T-cell (primary cell): ENCODE results near the gene GREM1. TPM values are rescaled to one million over a fixed set of nuclear protein-coding genes. Genes with fewer than 3 reads are reported as not detected.

Source experiments
- ATAC-seq, 4 experiments: fragments of 200-7000 bp in 3 of 4; fragments of 150-1000 bp in 1 of 4; cut with Tn5 transposase; replicated peaks in 1 of 4; 1 replicate in 3 of 4; 2 replicates in 1 of 4; pipeline ENCODE4 v1.10.0; 2021; ENCODE audit warnings: moderate library complexity in 3 of 4, mild to moderate bottlenecking in 2 of 4, moderate number of reproducible peaks in 1 of 4
- CTCF ChIA-PET, 2 donors: fragments of 300-600 bp; sonication (Branson Sonifier 250); formaldehyde crosslinking; loops; one replicate each; lab custom pipeline; 2022; ENCODE audit warnings: antibody characterized with exemption in 2 of 2; lab: Charles Lee
- POLR2A ChIA-PET, 2 donors: fragments of 300-600 bp; sonication (Branson Sonifier 250); formaldehyde crosslinking; loops; one replicate each; lab custom pipeline; 2022; ENCODE audit warnings: antibody characterized with exemption in 2 of 2; lab: Charles Lee
- DNase-seq, 35 experiments: peaks; one replicate each; pipeline versions ENCODE4 v3.0.0 to v3.0.0-alpha.2; 2013 to 2023
- H3K27ac ChIP-seq: one replicate; pipeline ENCODE4 v1.5.1; 2013; ENCODE audit warnings: low read length
- H3K27me3 ChIP-seq, 2 experiments: replicated peaks in 1 of 2; 1 replicate in 1 of 2; 2 replicates in 1 of 2; pipeline versions ENCODE4 v1.6.1 to v1.7.0; 2013; ENCODE audit warnings: low read length in 1 of 2, mixed read lengths in 1 of 2; ENCODE audit not compliant: control insufficient read depth in 2 of 2, insufficient read depth in 2 of 2; ENCODE audit errors: extremely low read depth in 1 of 2
- H3K36me3 ChIP-seq, 2 donors: 1 replicate in 1 of 2; 2 replicates in 1 of 2; pipeline versions ENCODE4 v1.6.1 to v1.7.0; 2013; ENCODE audit warnings: low read length in 1 of 2; ENCODE audit not compliant: control insufficient read depth in 2 of 2, insufficient read depth in 1 of 2; ENCODE audit errors: extremely low read depth in 1 of 2
- H3K4me1 ChIP-seq, 2 experiments: 1 replicate in 1 of 2; 2 replicates in 1 of 2; pipeline versions ENCODE4 v1.6.1 to v1.7.0; 2013; ENCODE audit warnings: low read length in 2 of 2, mixed read lengths in 1 of 2; ENCODE audit not compliant: insufficient read depth in 2 of 2, control insufficient read depth in 1 of 2; ENCODE audit errors: extremely low read depth in 1 of 2
- H3K4me3 ChIP-seq, 2 donors: 1 replicate in 1 of 2; 2 replicates in 1 of 2; pipeline versions ENCODE4 v1.5.1 to v1.7.0; 2013; ENCODE audit warnings: mild to moderate bottlenecking in 2 of 2, low read length in 1 of 2, moderate library complexity in 1 of 2; ENCODE audit not compliant: control insufficient read depth in 1 of 2; ENCODE audit errors: extremely low read depth in 1 of 2
- H3K9me3 ChIP-seq: 2 replicates; pipeline ENCODE4 v1.7.0; 2013
- H3K27ac Mint-ChIP-seq, 2 donors: one replicate each; pipeline ENCODE4 v1.8.0; 2020 to 2021; ENCODE audit warnings: mild to moderate bottlenecking in 2 of 2, mixed read lengths in 2 of 2
- H3K27me3 Mint-ChIP-seq, 2 donors: one replicate each; pipeline ENCODE4 v1.8.0; 2021 to 2022; ENCODE audit warnings: mixed read lengths in 2 of 2
- H3K36me3 Mint-ChIP-seq: one replicate; pipeline ENCODE4 v1.8.0; 2021; ENCODE audit warnings: mixed read lengths
- H3K4me1 Mint-ChIP-seq, 3 donors: one replicate each; pipeline ENCODE4 v1.8.0; 2020 to 2022; ENCODE audit warnings: mixed read lengths in 3 of 3, mild to moderate bottlenecking in 1 of 3
- H3K4me3 Mint-ChIP-seq, 3 donors: one replicate each; pipeline ENCODE4 v1.8.0; 2020 to 2022; ENCODE audit warnings: mild to moderate bottlenecking in 3 of 3, mixed read lengths in 3 of 3, moderate library complexity in 3 of 3
- H3K9me3 Mint-ChIP-seq, 3 donors: one replicate each; pipeline ENCODE4 v1.8.0; 2020 to 2022; ENCODE audit warnings: mixed read lengths in 3 of 3
- WGBS: methylation state at CpG from one replicate; pipeline ENCODE4 v1.1.5; 2013; ENCODE audit warnings: missing lambda C conversion rate; ENCODE audit not compliant: insufficient coverage; 5-methylcytosine and 5-hydroxymethylcytosine counted together
- total RNA-seq, 35 experiments: library from RNA in 6 of 35; stranded (reverse) in 6 of 35; fragments of 120-200 nt in 1 of 35; gene quantifications; one replicate each; pipeline versions ENCODE4 v1.2.1 to v1.2.4 and lab custom pipeline; 2013 to 2026

The GREM1 gene
- total RNA-seq, 5 donors from 2014 or later (not counting 1 experiment from before 2014, with no cell fraction given) = 0.60 to 1.0 (median 0.64) TPM; not detected in 2

DNA sequence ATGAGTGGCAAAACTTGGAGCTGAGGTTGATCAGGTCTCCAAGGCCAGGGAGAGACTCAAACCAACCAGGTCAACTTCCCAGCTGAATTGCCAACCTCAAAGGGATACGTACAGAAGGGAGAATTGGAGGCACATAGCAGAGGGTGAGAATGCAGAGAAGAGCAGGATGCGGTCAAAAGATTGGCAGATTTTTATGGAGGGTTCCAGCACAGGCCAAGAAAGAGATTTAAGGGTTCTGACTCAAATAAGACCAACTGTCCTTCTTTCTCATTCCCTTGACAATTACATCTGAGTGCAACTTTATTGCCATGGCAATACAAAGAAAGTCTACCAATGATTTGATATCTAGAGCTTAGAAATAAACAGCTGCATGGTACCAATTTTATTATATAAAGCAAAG, 43.1 kb upstream of the GREM1 start:
- Histone ChIP-seq H3K4me1 (no peaks in the 10 kb centered on the region), H3K9me3 (no peaks in the 10 kb centered on the region), H3K27ac (no peak overlapping the region), H3K4me3 (no peak overlapping the region), H3K36me3 (no peaks in the 10 kb centered on the region), H3K27me3 (no peaks in the 10 kb centered on the region)
- no peaks in the 10 kb centered on the region for H3K27me3 Mint-ChIP-seq
- no peaks in the 10 kb centered on the region for H3K36me3 Mint-ChIP-seq
- WGBS = no CpG with 5 or more reads among the region's 2 CpGs
- no peak for ATAC-seq
- no peak for DNase-seq
- no peaks in the 10 kb centered on the region for H3K9me3 Mint-ChIP-seq
- ChIA-PET POLR2A (no interaction called here), CTCF (interaction anchor here in 1 of 2 donors (1.3 kb wide), 1 partner anchor 9 kb away, joined by 3 read pairs; no protein-coding TSS in a partner anchor)
- H3K27ac Mint-ChIP-seq = no peak overlapping the region
- no peak overlapping the region for H3K4me3 Mint-ChIP-seq
- no peaks in the 10 kb centered on the region for H3K4me1 Mint-ChIP-seq

DNA sequence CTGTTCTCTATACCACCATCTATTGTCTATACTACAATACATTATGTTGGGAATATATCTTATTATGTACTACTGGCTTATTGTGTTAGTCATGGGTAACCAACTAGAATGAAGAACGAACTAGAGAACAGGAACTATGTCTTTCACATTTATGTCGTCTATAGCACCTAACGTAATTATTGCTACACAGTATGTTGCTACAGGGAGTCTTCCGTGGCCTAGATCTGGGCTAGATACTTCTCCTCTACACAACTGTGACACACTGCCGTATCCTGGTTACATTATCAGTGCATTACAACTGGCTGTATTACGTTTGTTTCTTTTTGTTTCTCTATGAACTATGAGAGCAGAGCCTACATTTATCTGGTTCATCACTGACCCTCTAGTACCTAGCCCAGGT, 42.3 kb upstream of the GREM1 start:
- Mint-ChIP-seq H3K27me3 (no peaks in the 10 kb centered on the region), H3K36me3 (no peaks in the 10 kb centered on the region), H3K27ac (no peak overlapping the region), H3K4me3 (no peak overlapping the region), H3K4me1 (no peaks in the 10 kb centered on the region), H3K9me3 (no peaks in the 10 kb centered on the region)
- Histone ChIP-seq H3K9me3 (no peaks in the 10 kb centered on the region), H3K4me1 (no peaks in the 10 kb centered on the region), H3K27me3 (no peaks in the 10 kb centered on the region), H3K36me3 (no peaks in the 10 kb centered on the region), H3K27ac (no peak overlapping the region), H3K4me3 (no peak overlapping the region)
- DNase-seq = no peak
- ATAC-seq = no peak
- POLR2A ChIA-PET = no interaction called here
- 30% methylated on average over 2 of the region's 6 CpGs for WGBS
- CTCF ChIA-PET = interaction anchor here (0.6 to 1.3 kb wide), 2 partner anchors 10 to 1059 kb away, joined by 3 to 6 read pairs; no protein-coding TSS in a partner anchor

DNA sequence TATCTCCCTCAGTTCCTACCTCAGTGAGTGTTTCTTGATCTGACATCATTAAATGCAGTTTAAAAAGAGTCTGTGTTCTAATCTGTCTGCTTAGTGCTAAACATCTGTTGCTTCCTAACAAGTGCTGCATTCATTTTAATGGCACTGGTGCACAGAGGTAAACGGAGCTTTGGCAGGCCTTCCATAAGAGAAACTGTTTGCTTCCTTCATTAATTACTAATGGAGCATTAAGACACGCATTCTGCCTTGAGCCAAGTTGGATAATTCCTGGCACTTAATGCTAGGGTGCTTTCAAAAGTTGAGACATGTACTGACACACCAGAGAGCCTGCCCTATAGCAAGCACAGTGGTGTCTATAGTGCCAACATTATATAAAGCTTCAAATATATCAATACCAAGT, 41.6 kb upstream of the GREM1 start:
- no peak for DNase-seq
- Histone ChIP-seq H3K27ac (no peak overlapping the region), H3K27me3 (no peaks in the 10 kb centered on the region), H3K36me3 (no peaks in the 10 kb centered on the region), H3K9me3 (no peaks in the 10 kb centered on the region), H3K4me3 (no peak overlapping the region), H3K4me1 (no peaks in the 10 kb centered on the region)
- CTCF ChIA-PET = interaction anchor here in 1 of 2 donors (0.6 kb wide), 1 partner anchor 1058 kb away, joined by 6 read pairs; no protein-coding TSS in a partner anchor
- Mint-ChIP-seq H3K9me3 (no peaks in the 10 kb centered on the region), H3K27ac (no peak overlapping the region), H3K36me3 (no peaks in the 10 kb centered on the region), H3K4me1 (no peaks in the 10 kb centered on the region), H3K4me3 (no peak overlapping the region), H3K27me3 (no peaks in the 10 kb centered on the region)
- POLR2A ChIA-PET = interaction anchor here in 1 of 2 donors (0.6 kb wide), 1 partner anchor 696 kb away, joined by 10 read pairs; no protein-coding TSS in a partner anchor
- no peak for ATAC-seq
- WGBS = 100% methylated on average over 1 of the region's 2 CpGs

DNA sequence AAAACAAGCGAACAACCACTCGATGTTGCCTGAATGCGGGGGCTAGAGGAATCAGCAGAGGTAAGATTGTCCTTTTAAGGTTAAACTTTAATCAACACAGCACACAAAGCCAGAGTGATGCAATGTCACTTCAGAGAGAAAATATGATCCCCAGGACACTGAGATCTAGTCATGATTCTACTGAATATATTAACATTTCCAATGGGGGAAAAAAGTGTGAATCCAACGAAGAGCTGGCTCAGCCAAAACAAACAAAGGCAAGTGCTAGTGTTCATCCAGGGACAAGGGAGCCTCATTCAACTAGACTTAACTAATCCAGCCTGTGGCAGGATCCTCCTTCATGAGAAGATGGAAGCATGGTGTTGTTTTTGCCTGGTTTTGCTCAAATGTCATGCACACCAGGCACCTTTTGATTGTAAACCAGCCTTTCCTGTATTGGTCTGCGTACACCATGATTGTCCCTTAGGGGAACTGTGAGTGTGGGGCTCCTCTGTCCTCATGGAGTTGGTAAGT, 40.5 kb upstream of the GREM1 start:
- Histone ChIP-seq H3K9me3 (no peaks in the 10 kb centered on the region), H3K36me3 (no peaks in the 10 kb centered on the region), H3K27me3 (no peaks in the 10 kb centered on the region), H3K4me3 (no peak overlapping the region), H3K4me1 (no peaks in the 10 kb centered on the region), H3K27ac (no peak overlapping the region)
- H3K36me3 Mint-ChIP-seq = no peaks in the 10 kb centered on the region
- no peak overlapping the region for H3K4me3 Mint-ChIP-seq
- no peaks in the 10 kb centered on the region for H3K9me3 Mint-ChIP-seq
- H3K27ac Mint-ChIP-seq = no peak overlapping the region
- 80% methylated on average over 1 of the region's 5 CpGs for WGBS
- H3K27me3 Mint-ChIP-seq = no peaks in the 10 kb centered on the region
- H3K4me1 Mint-ChIP-seq = no peaks in the 10 kb centered on the region
- CTCF ChIA-PET = no interaction called here
- POLR2A ChIA-PET = no interaction called here
- no peak for ATAC-seq
- no peak for DNase-seq

DNA sequence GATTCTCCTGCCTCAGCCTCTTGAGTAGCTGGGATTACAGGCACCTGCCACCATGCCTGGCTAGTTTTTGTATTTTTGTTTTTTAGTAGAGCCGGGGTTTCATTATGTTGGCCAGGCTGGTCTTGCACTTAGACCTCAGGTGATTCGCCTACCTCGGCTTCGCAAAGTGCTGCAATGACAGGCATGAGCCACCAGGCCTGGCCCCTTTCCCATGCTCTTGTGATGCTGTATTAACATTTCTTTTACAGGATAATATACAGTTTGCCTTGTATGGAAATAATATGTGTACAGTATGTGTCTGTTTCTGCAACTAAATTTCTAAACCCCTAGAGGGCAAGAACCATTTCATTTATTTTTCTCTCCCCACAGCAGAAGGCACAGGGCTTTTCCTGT, 38.5 kb upstream of the GREM1 start:
- Mint-ChIP-seq H3K27ac (no peak overlapping the region), H3K4me1 (no peaks in the 10 kb centered on the region), H3K4me3 (no peak overlapping the region), H3K9me3 (no peaks in the 10 kb centered on the region), H3K27me3 (no peaks in the 10 kb centered on the region), H3K36me3 (no peaks in the 10 kb centered on the region)
- Histone ChIP-seq H3K36me3 (no peaks in the 10 kb centered on the region), H3K27ac (no peak overlapping the region), H3K4me1 (no peaks in the 10 kb centered on the region), H3K9me3 (no peaks in the 10 kb centered on the region), H3K4me3 (no peak overlapping the region), H3K27me3 (no peaks in the 10 kb centered on the region)
- ATAC-seq (no peak), DNase-seq (no peak)
- ChIA-PET POLR2A (no interaction called here), CTCF (interaction anchor here (0.6 to 0.7 kb wide), 2 partner anchors 12 to 20 kb away, joined by 3 to 6 read pairs; no protein-coding TSS in a partner anchor)
- no CpG with 5 or more reads among the region's 4 CpGs for WGBS

DNA sequence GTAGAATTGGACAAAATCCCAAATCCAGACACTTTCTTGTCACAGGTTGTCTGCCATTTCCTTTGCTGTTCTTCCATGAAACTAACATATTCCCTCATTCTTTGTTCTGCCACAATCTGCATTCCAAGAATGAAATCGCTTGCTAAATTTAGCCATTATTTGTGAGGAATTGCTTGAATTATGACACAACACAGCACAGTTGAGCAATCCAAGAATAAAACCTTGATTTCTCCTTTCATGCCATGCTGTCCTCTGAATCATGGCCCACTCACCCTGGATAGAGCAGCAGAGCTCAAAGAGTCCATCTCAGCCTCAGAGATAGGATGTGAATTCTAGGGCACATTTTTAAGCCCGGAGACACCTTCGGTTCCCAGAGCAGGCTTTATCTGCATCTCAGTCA, 35.2 kb upstream of the GREM1 start:
- CTCF ChIA-PET = no interaction called here
- H3K4me1 Mint-ChIP-seq = no peaks in the 10 kb centered on the region
- no peak overlapping the region for H3K27ac Mint-ChIP-seq

More for the DNA sequence above, 35.2 kb upstream of the GREM1 start:
- ATAC-seq = no peak
- Mint-ChIP-seq H3K36me3 (no peaks in the 10 kb centered on the region), H3K4me3 (no peak overlapping the region), H3K27me3 (no peaks in the 10 kb centered on the region), H3K9me3 (no peaks in the 10 kb centered on the region)
- no peak for DNase-seq
- Histone ChIP-seq H3K9me3 (no peaks in the 10 kb centered on the region), H3K27ac (no peak overlapping the region), H3K36me3 (no peaks in the 10 kb centered on the region), H3K4me3 (no peak overlapping the region), H3K4me1 (no peaks in the 10 kb centered on the region), H3K27me3 (no peaks in the 10 kb centered on the region)
- POLR2A ChIA-PET = no interaction called here
- WGBS = 76% methylated on average over 2 of the region's 3 CpGs
